ENCODE data around the gene RNASEL. TPM values are rescaled to one million over a fixed set of nuclear protein-coding genes. Genes with fewer than 3 reads are reported as not detected.
A peak's percentile ranks its signal among the peaks of the same experiment; 100 is the strongest.

RNASEL gene
- total RNA-seq, 6 donors from 2014 or later, result 8.5 to 16.8 (median 12.0) TPM

- H3K4me1 ChIP-seq, result peaks cover 0 to 8% (median 5%) of the 10 kb centered on the region in 4 donors
- H3K36me3 ChIP-seq, result no peaks in the 10 kb centered on the region
- no peak for ATAC-seq (ENCODE audit: low FRiP score in 2 of 2)
- no peaks in the 10 kb centered on the region for H3K9me3 ChIP-seq
- no peak for DNase-seq
- no peaks in the 10 kb centered on the region for H3K27me3 ChIP-seq
- no peak overlapping the region for H3K4me3 ChIP-seq
- H3K27ac ChIP-seq, result no peak overlapping the region
- no peak for TF ChIP-seq CTCF (IDR thresholded peaks at IDR 0.05)
- TF ChIP-seq POLR2A (IDR thresholded peaks at IDR 0.05), result no peak
- TF ChIP-seq EP300 (IDR thresholded peaks at IDR 0.05), result no peak
- TF ChIP-seq POLR2AphosphoS5 (IDR thresholded peaks at IDR 0.05), result no peak
- 77 to 79% methylated on average over 3 of the region's 3 CpGs for WGBS, 2 donors
Observed at GRCh38 chr1:182625024-182625423, 36.0 kb upstream of the RNASEL start.

- no peak overlapping the region for H3K4me3 ChIP-seq
- no peaks in the 10 kb centered on the region for H3K27me3 ChIP-seq
- no peaks in the 10 kb centered on the region for H3K9me3 ChIP-seq
- no peak for TF ChIP-seq POLR2AphosphoS5 (IDR thresholded peaks at IDR 0.05)
- no peak for TF ChIP-seq EP300 (IDR thresholded peaks at IDR 0.05)
- TF ChIP-seq POLR2A (IDR thresholded peaks at IDR 0.05), result no peak
- no peak for TF ChIP-seq CTCF (IDR thresholded peaks at IDR 0.05)
- no peak for DNase-seq
- H3K4me1 ChIP-seq, result peaks cover 0 to 4% (median 3%) of the 10 kb centered on the region in 4 donors
- no peak overlapping the region for H3K27ac ChIP-seq
- no peak for ATAC-seq (ENCODE audit: low FRiP score in 2 of 2)
- H3K36me3 ChIP-seq, result no peaks in the 10 kb centered on the region
- WGBS, 2 donors, result 13 to 20% methylated on average over 1 of the region's 1 CpG
Observed at GRCh38 chr1:182624577-182624976, 35.5 kb upstream of the RNASEL start.

- Histone ChIP-seq H3K27me3 (no peaks in the 10 kb centered on the region), H3K4me3 (no peak overlapping the region), H3K36me3 (no peaks in the 10 kb centered on the region), H3K4me1 (peaks cover 0 to 3% (median 0%) of the 10 kb centered on the region in 4 donors), H3K27ac (no peak overlapping the region), H3K9me3 (no peaks in the 10 kb centered on the region)
- 68 to 69% methylated on average over 6 of the region's 6 CpGs for WGBS, 2 donors
- peak; percentile 37 to 70 for ATAC-seq (ENCODE audit: low FRiP score in 2 of 2)
- TF ChIP-seq POLR2A (IDR thresholded peaks at IDR 0.05) (no peak), POLR2AphosphoS5 (IDR thresholded peaks at IDR 0.05) (no peak), EP300 (IDR thresholded peaks at IDR 0.05) (no peak), CTCF (IDR thresholded peaks at IDR 0.05) (no peak)
- DNase-seq, result no peak
Observed at GRCh38 chr1:182622901-182623528, 34.0 kb upstream of the RNASEL start.

- no peak overlapping the region for H3K4me3 ChIP-seq
- TF ChIP-seq CTCF (IDR thresholded peaks at IDR 0.05) (no peak), POLR2AphosphoS5 (IDR thresholded peaks at IDR 0.05) (no peak), POLR2A (IDR thresholded peaks at IDR 0.05) (no peak), EP300 (IDR thresholded peaks at IDR 0.05) (no peak)
- H3K27ac ChIP-seq, result no peak overlapping the region
- H3K9me3 ChIP-seq, result no peaks in the 10 kb centered on the region
- no peaks in the 10 kb centered on the region for H3K27me3 ChIP-seq
- no peaks in the 10 kb centered on the region for H3K36me3 ChIP-seq
- ATAC-seq (ENCODE audit: low FRiP score in 2 of 2) (no peak), DNase-seq (no peak)
- H3K4me1 ChIP-seq, result peaks cover 0 to 8% (median 3%) of the 10 kb centered on the region in 4 donors
- 88 to 96% methylated on average over 2 of the region's 2 CpGs for WGBS, 2 donors
Observed at GRCh38 chr1:182621906-182622305, 32.9 kb upstream of the RNASEL start.

Data from upper lobe of left lung (tissue), 6 donors.